HK-2 (cell line): ENCODE data around the gene SNAPC5.

Source experiments
- DNase-seq: peaks from one replicate; pipeline ENCODE4 v3.0.0-alpha.2; 2018; ENCODE audit not compliant: unreplicated experiment

The SNAPC5 gene

DNA sequence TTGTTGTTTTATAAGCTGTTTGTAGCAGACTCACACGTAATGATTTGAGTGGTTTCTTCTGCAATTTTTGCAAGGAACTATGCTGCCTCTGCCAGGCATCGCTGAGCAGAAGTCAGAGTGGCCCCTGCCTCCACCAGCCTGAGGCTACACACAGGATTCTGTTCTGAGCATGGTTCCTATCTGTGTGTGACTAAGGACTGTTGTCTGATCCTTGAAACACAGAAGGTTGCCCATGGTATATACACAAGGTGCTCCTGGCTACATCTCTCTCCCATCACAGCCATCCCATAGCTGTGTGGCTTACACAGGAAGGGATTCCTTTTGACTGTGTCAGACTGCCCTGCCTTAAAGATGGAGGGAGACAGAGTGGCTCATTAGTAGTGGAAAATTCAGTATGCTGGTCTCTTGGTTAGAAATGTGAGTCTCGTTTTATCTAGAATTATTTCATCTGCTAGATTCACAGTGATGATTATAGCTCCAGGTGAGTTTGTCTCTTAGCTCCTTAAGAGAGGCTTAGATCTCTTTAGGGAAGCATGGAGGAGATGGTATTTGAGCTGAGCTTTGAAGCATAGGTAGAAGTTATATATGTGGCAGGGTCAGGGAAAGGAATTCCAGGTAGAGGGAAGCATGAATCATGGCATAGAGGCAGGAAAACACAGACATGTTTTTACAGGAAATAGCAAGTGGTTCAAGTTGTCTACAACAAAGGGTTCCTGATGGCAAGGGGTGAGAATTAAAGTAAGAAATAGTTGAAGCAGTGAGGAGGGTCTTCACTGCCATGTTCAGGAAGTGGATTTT, 37.5 kb downstream of the SNAPC5 start:
- DNase-seq: no peak

DNA sequence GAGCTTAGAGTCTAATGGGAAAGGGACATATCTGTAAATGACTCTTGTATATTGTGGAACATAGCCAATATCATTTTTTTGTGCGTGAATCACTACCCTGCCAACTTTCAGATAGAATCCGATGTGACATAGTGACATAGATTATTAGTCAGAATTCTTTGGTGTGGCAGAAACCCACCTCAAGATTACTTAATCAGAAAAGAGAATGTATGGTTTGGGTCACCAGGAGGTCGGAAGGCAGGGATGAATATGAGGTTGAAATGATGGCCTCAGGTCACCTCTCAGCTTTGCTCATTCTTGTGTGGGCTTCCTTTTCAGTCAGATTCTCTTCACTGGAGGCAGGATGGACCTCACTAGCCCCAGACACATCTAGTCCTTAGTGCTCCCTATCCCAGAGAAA, 41.4 kb downstream of the SNAPC5 start:
- no peak for DNase-seq

DNA sequence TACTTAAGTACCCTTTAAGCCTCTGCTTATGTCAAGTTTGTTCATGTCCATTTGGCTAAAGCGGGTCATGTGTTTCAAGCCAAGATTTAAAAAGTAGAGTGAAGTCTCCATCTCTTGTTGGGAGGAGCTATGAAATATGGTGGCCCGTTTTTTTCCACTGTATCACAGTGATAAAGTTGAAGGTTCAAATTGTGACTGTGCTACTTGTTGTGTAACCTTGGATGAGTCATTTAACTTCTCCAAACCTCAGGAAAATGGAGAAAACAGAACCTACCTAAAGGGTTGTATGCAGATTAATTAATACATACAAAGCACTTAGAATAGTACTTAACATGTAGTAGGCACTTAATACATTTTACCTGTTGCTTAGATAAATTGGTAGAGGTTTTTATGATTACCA, 43.4 kb downstream of the SNAPC5 start:
- no peak for DNase-seq

DNA sequence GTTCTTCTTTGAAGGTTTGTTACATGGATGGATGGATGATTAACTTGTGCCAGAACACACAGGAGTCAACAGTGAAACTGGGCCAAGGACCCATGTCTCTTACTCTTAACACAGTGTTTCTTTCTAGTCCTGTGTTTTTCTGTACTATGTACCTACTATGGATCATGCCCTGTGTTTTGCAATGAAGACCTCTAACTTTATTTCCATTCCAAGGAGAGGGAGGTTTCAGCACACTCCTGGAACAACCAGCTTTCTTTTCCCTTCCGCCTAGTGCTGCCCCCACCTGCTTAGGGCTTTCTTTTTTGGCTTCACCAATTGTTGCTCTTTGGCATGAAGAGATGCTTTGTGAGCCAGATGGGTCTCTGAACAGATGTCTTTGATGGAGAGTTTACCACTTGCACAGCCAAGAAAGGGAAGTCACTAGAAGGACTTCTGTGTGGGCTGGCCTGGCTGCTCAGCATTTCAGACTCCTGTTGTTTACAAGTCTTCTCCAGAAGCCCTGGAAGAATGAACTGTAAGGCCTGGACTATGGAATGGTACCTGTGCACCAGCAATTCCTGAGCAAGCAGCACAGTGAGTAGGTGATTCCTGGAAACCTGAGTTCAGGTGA, 44.5 kb downstream of the SNAPC5 start:
- no peak for DNase-seq

DNA sequence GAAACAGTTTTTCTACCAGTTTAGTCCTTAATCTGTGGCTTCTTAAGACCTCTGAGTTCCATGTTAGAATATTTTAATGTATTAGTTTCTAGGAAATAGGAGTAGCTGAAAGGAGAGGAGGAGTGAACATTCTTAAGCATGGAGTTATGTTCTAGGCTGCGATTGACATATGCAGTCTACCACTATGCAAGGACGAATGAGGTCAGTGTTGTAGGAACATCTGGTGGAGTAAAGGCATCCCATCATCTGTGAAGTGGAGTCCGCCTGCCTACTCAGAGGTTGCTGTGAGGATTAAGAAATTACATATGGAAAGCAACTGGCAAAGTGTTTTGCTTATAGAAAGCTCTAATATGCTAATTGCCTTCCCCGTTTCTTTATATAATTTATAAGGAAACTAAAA, 45.1 kb downstream of the SNAPC5 start:
- DNase-seq: no peak
